Placental pericyte (primary cell): ENCODE results near the gene LGALS7B. TPM values are rescaled to one million over a fixed set of nuclear protein-coding genes. Genes with fewer than 3 reads are reported as not detected.

Source experiments
- small RNA-seq: library from RNA; depleted of rRNA; stranded (forward); fragments of <200 nt; gene quantifications from one replicate; pipeline ENCODE3, GENCODE V24; 2012; ENCODE audit warnings: low replicate concordance
- total RNA-seq: library from RNA; depleted of rRNA; stranded (reverse); fragments of >200 nt; gene quantifications from 2 replicates; pipeline ENCODE4 v1.2.3, GENCODE V29; 2012

LGALS7B gene
- total RNA-seq = not detected in 2 replicates

GRCh38 chr19:38788478-38789243, at the start of gene LGALS7B:
Gene LGALS7B, plus strand, starts transcription at chr19:38789200. Its CDS starts 27 bp downstream, at chr19:38789227.

GRCh38 chr19:38744298-38744681, 44.7 kb upstream of the LGALS7B start, which contains the start of gene CAPN12:
Gene CAPN12, minus strand, starts transcription at chr19:38744474. Its CDS starts 309 bp downstream, at chr19:38744165.

DNA sequence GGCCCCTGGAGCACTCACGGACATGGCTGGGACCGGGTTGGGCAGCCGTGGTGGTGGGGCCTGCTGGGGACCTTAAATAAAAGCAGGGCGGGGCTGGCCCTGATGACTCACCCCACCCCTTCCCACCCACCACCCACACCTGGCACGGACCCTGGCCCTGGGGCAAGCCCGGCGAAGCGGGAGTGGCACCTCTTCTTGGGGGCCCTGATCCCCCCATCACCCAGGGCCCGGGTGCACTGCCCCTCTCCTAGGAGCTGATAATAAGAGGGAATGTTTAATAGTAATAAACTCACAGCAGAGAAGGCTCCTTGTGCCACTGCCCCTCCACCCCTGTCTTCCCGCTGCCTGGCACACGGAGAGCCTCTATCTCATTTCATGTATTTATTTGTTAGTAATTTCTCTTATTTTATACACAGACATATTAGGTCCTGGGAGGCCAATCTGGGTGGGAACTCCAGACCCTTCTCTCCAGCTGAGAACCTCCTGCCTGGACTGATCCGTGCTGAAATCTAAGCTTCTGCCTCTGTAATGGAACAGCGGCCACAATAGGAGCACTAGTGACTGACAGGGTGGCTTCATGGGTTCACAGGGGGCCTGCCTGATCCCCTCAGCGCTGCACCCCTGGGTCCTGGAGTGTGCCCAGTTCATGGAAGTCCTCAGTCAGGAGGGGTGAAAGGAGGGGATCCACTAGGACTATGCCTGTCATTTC, 15.4 kb upstream of the LGALS7B start, which contains the start of gene LGALS7:
Gene LGALS7 (minus strand): TSS at position 49 of the 709 bp plus-strand sequence. CDS start 25 bp downstream, at position 24.

GRCh38 chr19:38812841-38813320, 23.9 kb downstream of the LGALS7B start, which contains the start of gene LGALS4:
Gene LGALS4, minus strand, starts transcription at chr19:38812945. Its CDS starts 59 bp downstream, at chr19:38812886.

Small RNA genes within 50 kb of the gene (small RNA-seq; reads per million reads assigned to genes)
- gene RNU6-140P = not detected

Other genes with a start within 250 kb of the LGALS7B start
- 0.22 and 0.72 TPM in 2 replicates for gene MAP4K1, start 171.2 kb upstream of the LGALS7B start, total RNA-seq
- 425 and 690 TPM in 2 replicates for gene EIF3K, start 170.0 kb upstream of the LGALS7B start, total RNA-seq
- 250 and 739 TPM in 2 replicates for gene ACTN4, start 141.6 kb upstream of the LGALS7B start, total RNA-seq
- gene CAPN12, start 44.7 kb upstream of the LGALS7B start, total RNA-seq = 0.22 TPM in 1 of 2 replicates, not detected in the other
- not detected in 2 replicates for gene LGALS7, start 15.7 kb upstream of the LGALS7B start, total RNA-seq
- gene LGALS4, start 23.7 kb downstream of the LGALS7B start, total RNA-seq = not detected in 2 replicates
- gene ECH1, start 42.6 kb downstream of the LGALS7B start, total RNA-seq = 21.8 and 57.1 TPM in 2 replicates
- 218 and 397 TPM in 2 replicates for gene HNRNPL, start 60.8 kb downstream of the LGALS7B start, total RNA-seq
- gene RINL, start 89.1 kb downstream of the LGALS7B start, total RNA-seq = 1.0 and 1.8 TPM in 2 replicates
- gene SIRT2, start 110.4 kb downstream of the LGALS7B start, total RNA-seq = 59.0 and 63.7 TPM in 2 replicates
- 18.9 and 25.2 TPM in 2 replicates for gene NFKBIB, start 110.8 kb downstream of the LGALS7B start, total RNA-seq
- gene CCER2, start 123.0 kb downstream of the LGALS7B start, total RNA-seq = not detected in 2 replicates
- gene SARS2, start 141.6 kb downstream of the LGALS7B start, total RNA-seq = 22.5 and 29.3 TPM in 2 replicates
- gene MRPS12, start 141.7 kb downstream of the LGALS7B start, total RNA-seq = 24.9 and 39.2 TPM in 2 replicates
- 13.8 and 24.1 TPM in 2 replicates for gene FBXO17, start 186.5 kb downstream of the LGALS7B start, total RNA-seq
- gene FBXO27, start 243.3 kb downstream of the LGALS7B start, total RNA-seq = 3.3 and 3.7 TPM in 2 replicates